T-helper 1 cell treated with Interleukin-12 subunit alpha and Interleukin-12 subunit beta and Interleukin-4 antibody, amounts not matched to agents 30 ng/mL and 1 ng/mL, for 36 hours (primary cell): ENCODE data around the gene CLIC4. TPM values are rescaled to one million over a fixed set of nuclear protein-coding genes. Genes with fewer than 3 reads are reported as not detected.

Source experiments
- intact Hi-C: fragments of 100-400 bp; cut with micrococcal nuclease; formaldehyde crosslinking; loops from one replicate; pipeline ENCODE4 v1.15.1; 2024
- total RNA-seq: library from RNA; stranded (reverse); gene quantifications from 2 replicates; pipeline ENCODE4 v1.2.3, GENCODE V29; 2022

The CLIC4 gene
- total RNA-seq, 1 donor from 2014 or later, result 26.9 TPM

DNA sequence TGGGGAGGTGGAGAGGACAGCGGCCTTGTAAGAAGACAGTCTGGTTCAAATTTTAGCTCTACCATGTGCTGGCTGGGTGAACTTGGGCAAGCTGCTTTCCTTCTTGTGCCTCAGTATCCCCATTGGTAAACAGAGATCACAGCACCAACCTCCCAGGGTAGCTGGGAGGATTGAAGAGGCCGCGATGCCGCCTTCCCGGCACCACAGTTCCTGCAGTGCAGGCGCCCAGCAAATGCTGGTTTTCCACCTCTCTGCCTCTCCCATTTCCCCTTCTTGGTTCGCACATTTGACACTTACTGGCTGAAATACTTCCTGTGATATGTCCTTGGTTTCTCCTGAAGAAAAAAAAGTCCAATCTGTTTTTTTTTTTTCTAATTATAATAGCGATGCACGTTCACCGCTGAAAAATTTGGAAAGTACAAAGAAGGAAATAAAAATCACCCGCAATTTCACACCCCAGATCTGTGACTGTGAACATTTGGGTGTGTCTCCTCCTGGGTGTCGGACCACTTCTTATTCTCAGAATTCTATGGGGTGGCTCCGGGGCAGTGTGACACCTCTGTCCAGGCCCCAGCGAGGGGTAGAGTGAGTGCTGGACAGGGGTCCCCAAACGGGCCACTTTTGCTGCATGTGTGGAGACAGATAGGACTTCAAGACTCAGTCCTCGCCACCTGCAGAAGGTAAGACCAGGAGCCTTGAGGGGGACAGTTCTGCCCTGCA lies 111.7 kb downstream of the CLIC4 start:
- intact Hi-C loops, result no loop called here

DNA sequence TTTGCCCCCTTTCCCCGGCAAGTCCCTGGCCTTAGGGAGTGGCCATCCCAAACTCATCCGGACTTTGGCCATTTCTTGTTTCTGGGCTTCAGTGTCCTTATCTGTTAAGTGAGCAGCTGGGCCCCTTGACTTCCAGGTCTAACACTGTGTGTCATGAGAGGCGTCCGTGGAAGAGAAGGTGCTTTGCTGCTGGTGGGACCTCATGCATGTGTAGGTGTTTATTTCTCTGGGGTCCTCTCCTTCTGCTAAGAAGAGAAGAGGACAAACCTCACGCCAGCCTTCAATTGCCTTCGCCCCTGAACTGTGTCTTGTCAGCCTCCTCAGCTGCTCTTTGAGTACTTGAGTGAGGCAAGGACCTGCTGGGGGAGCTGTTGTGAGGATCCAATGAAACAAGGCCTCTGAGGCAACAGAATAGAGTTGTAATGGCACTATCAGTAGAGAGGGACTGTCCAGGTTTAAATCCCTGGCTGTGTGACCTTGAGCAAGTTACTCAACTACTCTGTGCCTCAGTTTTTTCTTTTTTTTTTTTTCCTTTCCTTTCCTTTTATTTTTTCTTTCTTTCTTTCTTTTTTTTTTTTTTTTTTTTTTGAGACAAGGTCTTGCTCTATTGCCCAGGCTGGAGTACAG lies 112.4 kb downstream of the CLIC4 start:
- intact Hi-C loops, result no loop called here

DNA sequence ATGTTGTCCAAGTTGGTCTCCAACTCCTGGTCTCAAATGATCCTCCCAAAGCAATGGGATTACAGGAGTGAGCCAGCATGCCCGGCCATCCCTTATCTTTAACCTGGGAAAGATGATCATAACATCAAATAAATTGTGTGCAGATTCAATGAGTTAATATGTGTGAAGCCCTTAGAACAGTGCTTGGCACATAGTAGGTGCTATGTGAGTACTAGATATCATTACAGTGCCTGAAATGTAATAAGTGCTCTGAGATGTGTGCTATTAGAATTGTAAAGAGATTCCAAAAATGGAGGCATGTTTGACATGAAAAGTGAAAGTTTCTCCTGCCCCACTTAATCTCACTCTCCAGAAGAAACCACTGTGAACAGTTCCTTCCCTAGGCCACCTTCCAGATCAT lies 113.0 kb downstream of the CLIC4 start:
- intact Hi-C loops, result no loop called here

DNA sequence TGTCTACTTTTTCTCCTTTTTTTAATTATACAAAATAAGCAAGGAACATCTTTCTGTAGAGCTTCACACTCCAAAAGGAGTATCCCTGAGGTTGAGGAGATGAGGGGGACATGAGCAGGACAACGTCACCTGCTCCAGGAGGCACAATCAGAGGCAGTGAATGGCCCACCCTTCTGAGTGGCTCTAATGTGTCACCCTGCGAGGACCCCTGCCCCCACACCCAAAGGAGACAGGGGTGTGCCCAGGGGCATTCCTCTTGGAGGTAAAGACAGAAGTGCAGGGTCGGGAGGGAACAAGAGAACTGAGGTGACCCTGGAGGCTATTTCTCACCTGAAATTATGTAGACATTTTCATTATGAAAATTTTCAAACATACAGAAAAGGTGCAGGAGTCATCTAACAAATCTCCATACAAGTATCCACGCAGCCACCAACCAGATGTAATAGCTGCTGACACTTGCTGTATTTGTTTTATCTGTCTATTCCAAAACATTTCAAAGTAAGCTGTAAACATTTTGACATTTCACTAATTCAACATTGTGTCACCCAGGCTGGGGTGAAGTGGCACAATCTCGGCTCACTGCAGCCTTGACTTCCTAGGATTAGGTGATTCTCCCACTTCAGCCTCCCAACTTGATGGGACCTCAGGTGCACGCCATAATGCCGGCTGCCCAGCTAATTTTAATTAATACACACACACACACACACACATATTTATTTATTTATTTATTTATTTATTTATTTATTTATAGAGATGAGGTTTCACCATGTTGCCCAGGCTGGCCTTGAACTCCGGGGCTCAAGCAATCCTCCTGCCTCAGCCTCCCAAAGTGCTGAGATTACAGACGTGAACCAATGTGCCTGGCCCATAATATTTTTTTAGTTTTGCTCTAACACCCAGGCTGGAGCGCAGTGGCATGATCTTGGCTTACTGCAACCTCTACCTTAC lies 114.1 kb downstream of the CLIC4 start:
- intact Hi-C loops, result no loop called here

DNA sequence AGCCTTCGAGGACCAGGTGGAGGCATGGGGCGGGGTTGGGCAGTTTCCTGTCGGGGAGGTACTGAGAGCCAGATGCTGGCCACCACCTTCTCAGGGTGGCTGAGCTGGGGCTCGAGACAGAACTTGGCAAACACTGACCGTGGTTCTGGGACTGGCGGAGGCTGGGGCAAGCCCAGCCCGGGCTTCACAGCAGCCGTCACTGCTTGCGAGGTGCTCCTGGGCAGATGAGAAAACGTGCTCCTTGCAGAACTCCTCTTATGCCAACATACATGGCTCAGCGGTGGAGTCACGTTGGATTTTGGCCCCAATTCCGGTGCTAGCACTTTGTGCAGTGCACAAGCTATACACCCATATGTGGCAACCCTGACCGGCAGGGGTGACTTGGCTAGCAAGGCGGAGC lies 115.6 kb downstream of the CLIC4 start:
- intact Hi-C loops, result no loop called here

DNA sequence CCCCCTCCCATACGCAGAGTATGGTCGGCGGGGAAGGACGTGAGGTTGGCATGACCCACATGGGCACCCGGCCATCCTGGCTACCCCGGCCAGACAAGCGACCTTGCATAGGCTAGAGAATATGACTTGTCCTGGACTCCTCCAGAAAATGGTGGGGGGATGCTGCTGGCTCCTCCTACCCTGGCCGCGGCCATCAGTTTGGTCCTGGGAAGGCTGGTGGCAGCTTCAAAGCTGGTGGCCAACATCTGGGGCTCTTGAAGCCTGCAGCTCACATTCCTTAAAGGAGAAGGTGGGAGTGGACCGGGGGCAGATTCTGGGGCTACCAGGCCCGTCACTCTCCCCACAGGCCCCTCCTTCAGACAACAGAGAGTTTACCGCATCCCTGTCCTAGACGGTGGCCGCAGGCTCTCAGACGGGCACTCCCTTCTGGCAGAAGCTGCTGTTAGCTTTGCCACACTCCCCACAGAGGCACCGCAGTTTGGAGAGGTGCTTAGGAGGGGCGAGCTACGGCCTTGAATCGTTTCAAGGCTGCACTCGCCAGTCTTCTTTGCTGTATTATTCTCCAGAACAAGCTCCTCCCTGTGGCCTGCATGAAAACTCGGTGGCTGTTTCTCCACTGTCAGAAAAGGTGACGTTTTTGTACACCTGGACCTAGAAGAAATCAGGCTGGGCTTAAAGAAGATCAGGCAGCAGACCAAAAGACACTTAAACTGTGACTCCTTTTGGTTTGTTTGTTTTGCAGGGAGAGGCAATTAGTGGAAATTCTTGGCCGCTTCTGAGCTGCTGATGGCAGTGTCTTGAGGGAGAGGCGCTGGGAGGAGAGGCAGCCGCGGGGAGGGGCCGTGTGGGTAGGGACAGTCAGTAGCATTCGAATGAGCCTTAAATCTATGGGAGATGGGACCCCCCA lies 116.8 kb downstream of the CLIC4 start:
- intact Hi-C loops, result no loop called here

DNA sequence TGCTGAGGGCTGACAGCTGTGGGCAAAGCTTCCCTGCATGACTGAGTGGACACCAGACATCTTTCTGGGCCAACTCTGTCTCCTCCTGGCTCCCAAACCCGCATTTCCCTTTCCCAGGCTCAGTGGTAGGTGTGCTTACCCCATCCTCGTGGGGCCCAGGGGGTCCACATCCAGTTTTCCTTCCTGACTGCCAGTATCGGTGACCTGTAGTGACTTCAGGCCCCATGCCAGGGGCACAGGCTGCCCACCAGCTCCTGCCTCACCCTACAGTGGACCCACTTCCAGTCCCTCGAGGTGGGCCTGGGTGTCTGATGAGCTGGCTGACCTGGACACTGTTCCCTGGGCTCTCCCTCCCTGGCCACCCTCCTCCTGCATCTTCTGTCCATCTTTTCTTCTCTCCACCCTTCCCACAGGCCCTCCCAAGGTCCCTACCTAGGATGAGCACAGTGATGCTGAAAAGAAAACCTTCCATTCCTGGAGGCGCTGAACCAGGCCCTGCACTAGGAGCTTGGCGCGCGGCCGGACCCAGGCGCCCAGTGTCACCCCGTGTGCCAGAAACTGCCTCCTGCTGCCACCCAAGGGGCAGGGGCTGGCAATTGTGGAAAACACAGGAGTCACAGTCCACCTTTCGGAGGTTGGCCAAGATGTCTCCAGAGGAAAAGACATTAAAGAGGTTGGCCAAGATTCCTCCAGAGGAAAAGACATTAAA lies 117.7 kb downstream of the CLIC4 start:
- intact Hi-C loops, result no loop called here

DNA sequence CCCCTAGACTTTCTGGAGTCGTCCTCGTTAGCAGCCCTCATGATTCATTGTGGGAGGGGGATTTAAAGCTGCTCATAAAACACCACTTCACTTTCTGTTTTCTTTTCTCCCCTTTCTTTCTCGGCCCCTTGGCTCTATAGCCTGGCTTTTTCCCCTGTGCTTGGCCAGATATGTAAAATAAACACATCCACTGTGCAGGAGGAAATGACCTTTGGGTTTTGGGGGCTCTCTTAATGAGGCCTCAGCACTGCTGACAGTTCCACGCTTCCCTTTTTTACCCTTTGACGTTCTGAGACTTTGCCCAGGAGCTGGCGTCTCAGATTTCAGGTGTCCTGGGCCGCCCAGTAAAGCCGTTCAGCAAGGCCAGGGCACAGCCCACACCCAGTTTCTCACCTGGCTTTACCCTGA lies 119.1 kb downstream of the CLIC4 start:
- intact Hi-C loops, result no loop called here

DNA sequence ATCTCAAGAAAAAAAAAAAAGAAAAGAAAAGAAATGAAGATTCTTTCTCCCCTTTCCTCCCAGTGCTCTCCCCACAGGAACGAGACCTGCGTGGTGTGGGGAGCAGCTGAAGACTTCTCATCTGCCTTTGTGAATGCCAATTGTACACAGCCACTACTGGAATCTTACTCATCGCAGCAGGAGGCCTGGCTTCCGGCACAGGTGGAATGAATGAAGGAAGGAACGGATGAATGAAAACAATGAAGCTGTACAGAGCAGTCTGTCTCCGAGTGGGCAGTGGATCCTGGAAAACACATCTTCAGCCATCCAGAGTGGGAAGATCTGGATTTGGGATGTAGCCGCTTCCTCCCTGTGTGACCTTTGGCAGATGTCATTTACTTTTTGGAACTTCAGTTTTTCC lies 119.9 kb downstream of the CLIC4 start:
- intact Hi-C loops, result no loop called here

DNA sequence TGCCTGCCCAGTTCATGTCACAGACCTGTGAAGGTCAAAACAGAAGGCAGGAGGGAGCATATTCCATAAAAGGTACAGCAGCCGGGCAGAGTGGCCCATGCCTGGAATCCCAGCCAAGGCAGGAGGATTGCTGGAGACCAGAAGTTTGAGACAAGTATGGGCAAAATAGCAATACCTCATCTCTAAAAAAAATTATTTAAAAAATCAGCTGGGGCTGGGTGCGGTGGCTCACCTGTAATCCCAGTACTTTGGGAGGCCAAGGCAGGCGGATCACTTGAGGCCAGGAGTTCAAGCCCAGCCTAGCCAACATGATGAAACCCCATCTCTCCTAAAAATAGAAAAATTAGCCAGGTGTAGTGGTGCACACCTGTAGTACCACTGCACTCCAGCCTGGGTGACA lies 120.3 kb downstream of the CLIC4 start:
- intact Hi-C loops, result no loop called here

DNA sequence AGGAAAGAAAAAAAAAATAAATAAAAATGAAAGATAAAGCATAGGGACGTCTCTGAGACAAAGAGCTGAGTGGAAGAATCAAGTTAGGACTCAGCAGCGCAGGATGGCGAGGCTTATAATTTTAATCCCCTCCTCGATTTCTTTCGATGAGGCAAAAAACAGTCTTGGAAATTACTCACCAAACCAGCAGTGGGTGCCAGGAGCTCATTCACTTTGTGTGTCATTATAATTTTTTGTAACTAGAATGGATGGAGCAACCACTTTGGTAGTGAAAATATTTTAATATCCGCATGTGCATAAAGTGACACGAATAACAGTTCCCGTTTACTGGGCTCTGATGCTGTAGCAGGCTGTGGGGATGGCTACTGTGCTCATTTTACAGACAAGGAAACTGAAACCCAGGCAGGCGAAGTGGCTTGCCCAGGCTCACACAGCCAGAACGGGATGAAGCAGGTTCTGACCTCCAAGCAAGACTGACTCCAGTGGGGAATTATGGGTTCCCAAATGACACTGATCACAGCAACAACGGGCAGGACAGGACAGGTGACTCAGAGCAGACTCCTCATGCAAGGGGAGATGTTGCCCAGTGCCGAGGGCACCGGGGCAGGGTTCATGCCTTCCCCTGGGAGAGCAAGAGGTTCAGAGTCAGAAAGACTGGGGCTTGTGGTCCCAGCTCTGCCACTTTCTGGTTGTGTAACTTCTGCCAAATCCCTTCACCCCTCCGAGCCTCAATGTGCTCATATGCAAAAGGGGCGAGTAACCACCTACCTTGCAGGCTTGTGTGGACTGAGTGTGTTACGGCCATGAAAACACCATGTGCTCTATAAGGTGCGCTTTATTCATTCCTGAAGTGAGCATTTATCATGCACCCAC lies 121.2 kb downstream of the CLIC4 start:
- intact Hi-C loops, result no loop called here

DNA sequence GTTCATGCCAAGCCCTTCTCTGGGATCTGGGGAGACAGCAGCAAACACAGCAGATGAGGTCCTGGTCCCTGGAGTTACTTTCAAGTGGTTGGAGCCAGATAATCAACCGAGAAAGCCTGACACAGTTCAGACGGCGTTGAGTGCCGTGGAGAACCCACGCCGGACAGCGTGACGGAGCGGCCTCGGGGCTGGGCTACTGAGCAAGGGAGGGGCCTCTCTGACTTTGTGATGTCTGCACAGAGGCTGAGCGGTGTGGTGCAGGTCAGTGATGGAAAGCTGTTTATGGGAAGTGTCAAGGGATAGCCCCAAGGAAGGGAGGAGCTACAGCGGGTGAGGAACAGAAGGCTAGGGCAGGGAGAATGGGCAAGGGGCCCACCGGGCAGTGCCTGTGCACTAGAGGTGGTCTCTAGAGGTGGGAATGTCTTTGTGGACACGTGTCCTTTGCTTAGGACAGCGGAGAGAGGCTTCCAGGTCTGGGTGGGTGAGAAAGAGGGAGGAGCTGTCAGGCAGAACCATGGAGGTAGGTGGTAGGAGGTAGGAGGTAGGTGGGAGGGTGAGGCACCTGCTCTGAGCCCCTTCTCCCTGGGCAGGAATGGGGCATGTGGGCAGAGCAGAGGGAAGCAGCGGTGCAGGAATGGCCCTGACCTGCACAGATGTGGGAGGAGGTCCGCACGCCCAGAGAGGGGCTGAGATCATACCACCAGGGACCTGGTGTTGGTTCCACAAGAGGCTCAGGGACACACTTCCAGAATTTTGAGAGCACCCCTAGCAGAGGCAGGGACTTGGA lies 122.0 kb downstream of the CLIC4 start:
- intact Hi-C loops, result no loop called here

DNA sequence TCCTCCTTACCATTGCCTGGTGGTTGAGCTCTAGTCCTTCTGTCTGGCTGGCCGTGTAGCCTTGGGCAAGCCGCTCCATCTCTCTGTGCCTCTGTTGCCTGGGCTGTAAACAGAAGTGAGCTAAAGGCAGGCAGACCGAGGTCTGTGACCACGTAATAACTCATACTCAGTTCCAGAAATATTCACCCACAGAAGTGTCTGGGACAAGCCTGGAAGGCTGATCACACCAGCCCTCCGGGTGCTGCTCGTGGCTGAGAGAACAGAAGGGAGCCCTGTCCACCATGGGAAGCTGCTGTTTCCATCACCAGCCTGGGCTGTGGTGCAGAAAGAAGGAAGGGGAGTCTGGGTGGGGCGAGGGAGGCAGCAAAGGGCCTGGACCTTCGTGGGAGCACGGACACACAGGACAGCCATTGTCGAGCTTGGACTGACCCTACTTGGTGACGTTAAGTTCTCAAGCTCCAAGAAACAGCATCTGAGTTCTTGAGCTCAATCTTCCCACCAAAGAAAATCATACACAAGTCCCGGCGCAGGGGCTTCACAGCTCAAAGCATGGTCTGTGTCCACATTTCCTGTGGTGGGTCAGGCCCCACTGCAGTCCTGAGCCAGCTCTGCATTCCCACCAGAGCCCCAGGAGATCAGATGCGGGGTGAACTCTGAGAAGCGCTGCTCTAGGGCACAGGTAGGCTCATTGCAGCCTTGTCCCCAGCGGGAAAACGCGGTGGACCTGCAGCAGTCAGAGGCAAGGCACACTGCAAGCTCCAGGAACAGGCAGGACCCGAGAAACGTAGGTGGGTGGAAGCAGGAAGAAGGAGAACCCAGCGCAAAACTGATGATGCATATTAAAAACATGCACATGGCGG lies 123.0 kb downstream of the CLIC4 start:
- intact Hi-C loops, result no loop called here

DNA sequence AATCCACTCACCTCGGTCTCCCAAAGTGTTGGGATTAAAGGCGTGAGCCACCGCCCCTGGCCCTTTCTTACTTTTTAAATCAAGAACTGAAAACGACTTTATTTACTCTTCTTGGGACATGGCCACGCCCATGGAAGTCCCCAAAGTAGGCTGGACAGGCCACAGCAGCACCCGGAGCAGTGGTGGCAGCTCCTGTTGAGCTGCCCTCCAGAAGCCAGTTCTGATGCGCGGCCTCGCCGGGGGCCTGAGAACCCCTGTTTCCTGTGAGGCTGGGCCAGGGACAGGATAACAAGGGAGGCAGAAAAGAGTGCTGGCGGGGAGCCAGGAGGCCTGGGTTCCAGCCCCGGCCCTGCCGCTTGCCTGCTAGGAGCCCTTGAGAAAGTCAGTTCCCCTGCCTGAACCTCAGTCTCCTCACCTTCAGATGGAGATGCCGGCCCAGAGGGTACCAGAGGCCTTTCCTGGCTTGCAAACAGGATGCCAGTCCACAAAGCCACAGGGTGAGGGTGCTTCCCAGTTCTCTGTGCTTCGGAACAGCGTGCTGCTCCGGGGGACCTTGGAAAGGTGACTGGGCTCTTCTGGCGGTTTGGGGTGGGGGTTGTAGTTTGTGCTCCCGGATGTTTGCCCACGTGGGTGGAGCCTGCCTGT lies 125.4 kb downstream of the CLIC4 start:
- intact Hi-C loops, result no loop called here

DNA sequence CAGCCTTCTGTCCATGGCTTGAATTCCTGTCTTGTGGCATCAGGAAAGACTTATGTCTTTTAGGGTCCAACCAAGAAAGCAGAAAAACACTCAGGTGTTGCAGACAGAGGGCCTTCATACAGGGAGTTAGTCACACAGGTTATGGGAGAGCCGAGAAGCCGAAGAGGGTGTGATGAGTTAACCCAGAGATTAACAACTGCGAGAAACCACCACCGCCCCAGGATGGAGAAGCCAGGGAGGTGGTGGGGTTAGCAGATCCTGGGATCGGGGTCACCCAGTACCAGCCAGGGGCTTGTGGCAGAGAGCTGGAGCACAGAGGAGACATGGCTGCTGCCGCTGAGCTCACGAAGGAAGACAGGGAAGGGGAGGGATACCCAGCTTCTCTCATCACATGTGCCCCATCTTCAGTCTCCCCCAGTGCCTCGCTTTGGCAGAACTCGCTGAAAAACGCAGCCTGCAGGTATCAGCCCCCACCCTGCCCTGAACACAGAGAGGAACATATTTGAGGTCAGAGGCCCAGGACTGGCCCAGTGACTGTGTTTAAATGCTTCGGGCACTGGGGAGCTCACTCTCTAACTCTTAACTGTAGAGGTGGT lies 126.2 kb downstream of the CLIC4 start:
- intact Hi-C loops, result no loop called here

DNA sequence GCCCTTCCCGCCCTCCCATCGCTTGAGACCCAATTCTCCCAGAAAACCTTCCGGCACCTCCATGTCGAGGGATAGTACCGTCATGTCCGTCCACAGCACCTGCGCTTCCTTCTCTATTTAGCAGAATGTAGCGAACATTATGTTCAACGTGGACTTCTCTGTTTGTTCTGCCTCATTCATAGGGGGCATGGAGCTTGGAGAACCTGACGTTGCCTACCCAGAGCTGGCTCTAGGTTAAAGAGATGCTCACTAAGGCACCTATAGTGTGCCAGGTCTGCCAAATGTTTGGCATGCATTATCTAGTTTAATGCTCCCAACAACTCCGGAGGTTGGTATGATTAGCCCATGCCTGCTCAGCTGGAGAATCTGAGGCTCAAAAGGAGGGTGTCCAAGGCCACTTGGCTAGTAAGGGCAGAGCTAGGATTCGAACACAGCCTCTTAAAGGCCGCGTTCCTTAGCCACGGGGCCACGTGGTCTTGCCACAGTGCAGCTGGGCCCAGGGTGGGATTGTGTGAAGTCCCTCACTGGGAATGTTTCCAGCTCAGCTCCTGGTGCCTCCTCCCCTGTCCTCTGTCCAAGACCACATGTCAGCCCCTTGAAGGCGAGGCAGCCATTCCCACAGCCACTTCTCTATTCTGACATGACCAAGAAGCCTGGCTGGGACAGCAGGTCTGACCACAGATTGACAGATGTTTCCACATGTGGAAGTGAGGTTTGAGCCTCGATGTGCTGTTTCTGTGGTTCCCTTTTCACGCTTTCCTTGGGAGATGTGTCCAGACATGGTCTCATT lies 127.0 kb downstream of the CLIC4 start:
- intact Hi-C loops, result no loop called here
